ENCODE results near the gene SPRR2A.

DNA sequence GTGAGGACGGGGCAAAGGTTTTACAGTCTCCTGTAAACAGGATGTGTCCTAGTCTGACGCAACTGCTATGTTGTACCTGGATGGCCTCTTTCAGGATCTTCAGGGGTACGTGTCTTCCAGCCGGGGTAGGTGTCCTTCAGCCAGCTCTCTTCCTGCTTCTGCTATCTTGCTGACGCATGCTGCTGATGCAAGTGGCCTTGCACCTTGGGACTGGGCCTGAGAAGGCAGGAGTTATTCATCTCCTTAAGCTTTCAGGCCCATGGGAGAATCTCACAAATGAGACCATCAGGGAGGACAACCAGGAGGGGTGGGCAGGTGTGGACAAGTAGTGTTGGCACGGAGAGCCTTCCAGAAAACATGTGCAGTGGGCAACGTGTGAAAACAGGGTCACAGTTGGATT, 34.2 kb downstream of the SPRR2A start:
- TF ChIP-seq CTCF (IDR thresholded peaks at IDR 0.05; ENCODE audit: control extremely low read depth in 1 of 3, insufficient read depth in 1 of 3, low read depth in 1 of 3, low read length in 3 of 3), result no peak
- no peak for TF ChIP-seq POLR2AphosphoS5 (IDR thresholded peaks at IDR 0.05; ENCODE audit: low read depth, low read length)
- TF ChIP-seq POLR2A (IDR thresholded peaks at IDR 0.05; ENCODE audit: control extremely low read depth in 1 of 2, low read depth in 2 of 2, low read length in 2 of 2), result no peak
- TF ChIP-seq RFX5 (IDR thresholded peaks at IDR 0.05; ENCODE audit: borderline replicate concordance, low read depth, low read length), result no peak
- TF ChIP-seq NANOG (IDR thresholded peaks at IDR 0.05; ENCODE audit: insufficient read depth, low read depth, low read length, poor library complexity, severe bottlenecking), result no peak
- TF ChIP-seq JUN (IDR thresholded peaks at IDR 0.05; ENCODE audit: low read depth, low read length), result no peak
- TF ChIP-seq SIN3A (conservative IDR thresholded peaks at IDR 0.05 in 1 of 2, IDR thresholded peaks at IDR 0.05 in 1 of 2; ENCODE audit: low read depth in 1 of 2, low read length in 2 of 2), result no peak
- no peak for TF ChIP-seq CHD2 (IDR thresholded peaks at IDR 0.05; ENCODE audit: low read length)
- TF ChIP-seq EZH2 (IDR thresholded peaks at IDR 0.05; ENCODE audit: low read depth, low read length, severe bottlenecking), result no peak

Measured in H1 (cell line).